HEK293T (cell line): ENCODE measurements around the gene TPCN2.

Source experiments
- CTCF ChIA-PET: fragments of 350-600 bp; formaldehyde crosslinking; extraction: SDS; loops from one replicate; lab custom pipeline; 2021; ENCODE audit warnings: antibody characterized with exemption, inconsistent platforms; lab: Yijun Ruan, JAX
- POLR2A ChIA-PET: fragments of 350-600 bp; formaldehyde crosslinking; extraction: SDS; loops from one replicate; lab custom pipeline; 2020; ENCODE audit warnings: antibody characterized with exemption, inconsistent platforms; lab: Yijun Ruan, JAX
- DNase-seq: peaks from one replicate; pipeline ENCODE4 v3.0.0; 2012; ENCODE audit warnings: mixed read lengths; ENCODE audit errors: extremely low spot score
- ARNT ChIP-seq: fragments of 450-650 bp; IDR thresholded peaks from 2 replicates; pipeline ENCODE4 v1.6.1; 2017; ENCODE audit warnings: mild to moderate bottlenecking
- BHLHE40 ChIP-seq: fragments of 450-650 bp; IDR thresholded peaks from 2 replicates; pipeline ENCODE4 v1.6.1; 2016; ENCODE audit warnings: mild to moderate bottlenecking, moderate library complexity, borderline replicate concordance
- CTBP1 ChIP-seq: fragments of 450-650 bp; IDR thresholded peaks from 2 replicates; pipeline ENCODE4 v1.6.1; 2016; ENCODE audit warnings: borderline replicate concordance
- ELF4 ChIP-seq: fragments of 450-650 bp; IDR thresholded peaks from 2 replicates; pipeline ENCODE4 v1.6.1; 2017; ENCODE audit warnings: antibody characterized with exemption
- FOXA1 ChIP-seq: fragments of 450-650 bp; IDR thresholded peaks from 2 replicates; pipeline ENCODE4 v1.6.1; 2016; ENCODE audit warnings: mild to moderate bottlenecking
- FOXK2 ChIP-seq: fragments of 450-650 bp; IDR thresholded peaks from 2 replicates; pipeline ENCODE4 v1.6.1; 2016; ENCODE audit warnings: mild to moderate bottlenecking
- FOXM1 ChIP-seq: fragments of 450-650 bp; IDR thresholded peaks from 2 replicates; pipeline ENCODE4 v1.6.1; 2017; ENCODE audit warnings: mild to moderate bottlenecking, borderline replicate concordance
- HDGF ChIP-seq: fragments of 450-650 bp; IDR thresholded peaks from 2 replicates; pipeline ENCODE4 v1.6.1; 2017; ENCODE audit warnings: antibody characterized with exemption, borderline replicate concordance
- L3MBTL2 ChIP-seq: fragments of 450-650 bp; conservative IDR thresholded peaks from 2 replicates; pipeline ENCODE4 v1.6.1; 2016; ENCODE audit warnings: mild to moderate bottlenecking
- LEF1 ChIP-seq: fragments of 450-650 bp; IDR thresholded peaks from 2 replicates; pipeline ENCODE4 v1.6.1; 2017; ENCODE audit warnings: mild to moderate bottlenecking, borderline replicate concordance
- NFRKB ChIP-seq: fragments of 450-650 bp; IDR thresholded peaks from 2 replicates; pipeline ENCODE4 v1.6.1; 2016; ENCODE audit warnings: mild to moderate bottlenecking, moderate library complexity
- PKNOX1 ChIP-seq: fragments of 450-650 bp; IDR thresholded peaks from 2 replicates; pipeline ENCODE4 v1.6.1; 2016
- SP1 ChIP-seq: fragments of 450-650 bp; IDR thresholded peaks from 2 replicates; pipeline ENCODE4 v1.6.1; 2017
- SUZ12 ChIP-seq: fragments of 450-650 bp; IDR thresholded peaks from 2 replicates; pipeline ENCODE4 v1.6.1; 2016; ENCODE audit warnings: mild to moderate bottlenecking
- TARDBP ChIP-seq: fragments of 450-650 bp; IDR thresholded peaks from 2 replicates; pipeline ENCODE4 v1.6.1; 2016
- ZNF384 ChIP-seq: fragments of 450-650 bp; IDR thresholded peaks from 2 replicates; pipeline ENCODE4 v1.6.1; 2016

TPCN2 gene

GRCh38 chr11:69108559-69108958 is 59.8 kb downstream of the TPCN2 start:
- ChIA-PET POLR2A (no interaction called here), CTCF (no interaction called here)
- no peak for DNase-seq
- TF ChIP-seq BHLHE40 (no peak), SP1 (no peak), ELF4 (no peak), FOXA1 (no peak), FOXM1 (no peak), SUZ12 (no peak), HDGF (no peak), LEF1 (no peak), L3MBTL2 (no peak), TARDBP (no peak)

GRCh38 chr11:69109101-69109500 is 60.4 kb downstream of the TPCN2 start:
- no peak for TF ChIP-seq SUZ12
- no peak for TF ChIP-seq ZNF384
- no peak for TF ChIP-seq NFRKB
- no peak for TF ChIP-seq CTBP1
- no peak for TF ChIP-seq LEF1
- TF ChIP-seq FOXK2: no peak
- TF ChIP-seq ELF4: no peak
- TF ChIP-seq SP1: no peak
- no peak for TF ChIP-seq HDGF
- TF ChIP-seq PKNOX1: no peak
- TF ChIP-seq TARDBP: no peak
- TF ChIP-seq L3MBTL2: no peak
- TF ChIP-seq ARNT: no peak
- TF ChIP-seq FOXM1: no peak
- no peak for DNase-seq
- POLR2A ChIA-PET: no interaction called here
- CTCF ChIA-PET: no interaction called here

GRCh38 chr11:69110451-69110850 is 61.7 kb downstream of the TPCN2 start:
- no peak for TF ChIP-seq L3MBTL2
- TF ChIP-seq FOXA1: no peak
- TF ChIP-seq TARDBP: no peak
- TF ChIP-seq HDGF: no peak
- TF ChIP-seq ELF4: no peak
- TF ChIP-seq ZNF384: no peak
- no peak for TF ChIP-seq ARNT
- no peak for TF ChIP-seq CTBP1
- TF ChIP-seq SP1: no peak
- TF ChIP-seq SUZ12: no peak
- no peak for TF ChIP-seq NFRKB
- TF ChIP-seq PKNOX1: no peak
- no peak for TF ChIP-seq FOXK2
- TF ChIP-seq BHLHE40: no peak
- no peak for TF ChIP-seq FOXM1
- TF ChIP-seq LEF1: no peak
- ChIA-PET POLR2A (no interaction called here), CTCF (no interaction called here)
- DNase-seq: no peak

- ChIA-PET CTCF (no interaction called here), POLR2A (no interaction called here)
- DNase-seq: no peak
- no peak for TF ChIP-seq BHLHE40
- TF ChIP-seq ZNF384: no peak
- TF ChIP-seq TARDBP: no peak
- no peak for TF ChIP-seq ELF4
- no peak for TF ChIP-seq PKNOX1
- no peak for TF ChIP-seq FOXM1
- no peak for TF ChIP-seq FOXK2
- no peak for TF ChIP-seq CTBP1
- TF ChIP-seq FOXA1: no peak
- TF ChIP-seq HDGF: no peak
- no peak for TF ChIP-seq NFRKB
- TF ChIP-seq SP1: no peak
- TF ChIP-seq L3MBTL2: no peak
- TF ChIP-seq LEF1: no peak
- TF ChIP-seq ARNT: no peak
- TF ChIP-seq SUZ12: no peak
These were observed 63.2 kb downstream of the TPCN2 start for GRCh38 chr11:69111624-69112542.

- ChIA-PET CTCF (no interaction called here), POLR2A (no interaction called here)
- DNase-seq: no peak
- TF ChIP-seq SP1: no peak
- TF ChIP-seq FOXA1: no peak
- TF ChIP-seq NFRKB: no peak
- TF ChIP-seq BHLHE40: no peak
- TF ChIP-seq HDGF: no peak
These were observed 64.5 kb downstream of the TPCN2 start for GRCh38 chr11:69113226-69113625.

GRCh38 chr11:69113646-69114340 is 65.1 kb downstream of the TPCN2 start:
- DNase-seq: no peak
- CTCF ChIA-PET: no interaction called here
- POLR2A ChIA-PET: no interaction called here
- TF ChIP-seq PKNOX1: no peak
- no peak for TF ChIP-seq SUZ12
- no peak for TF ChIP-seq FOXM1
- TF ChIP-seq SP1: no peak
- TF ChIP-seq ARNT: no peak
- no peak for TF ChIP-seq TARDBP
- no peak for TF ChIP-seq BHLHE40
- TF ChIP-seq FOXK2: no peak
- no peak for TF ChIP-seq LEF1
- TF ChIP-seq NFRKB: no peak
- no peak for TF ChIP-seq ELF4
- no peak for TF ChIP-seq HDGF
- no peak for TF ChIP-seq FOXA1
- no peak for TF ChIP-seq ZNF384
- no peak for TF ChIP-seq L3MBTL2
- no peak for TF ChIP-seq CTBP1
